Right lobe of liver (tissue), 4 donors: ENCODE results near the gene BRD8.

ENCODE experiments used
- POLR2A ChIP-seq: fragments of 450-650 bp; IDR thresholded peaks from one replicate; pipeline ENCODE4 v1.6.1; 2017; ENCODE audit warnings: antibody characterized with exemption, mild to moderate bottlenecking
- TF ChIP-seq, protein P1 (sequence below), 4 donors: fragments of 200-600 bp in 3 of 4; fragments of 450-650 bp in 1 of 4; IDR thresholded peaks; one replicate each; pipeline versions ENCODE4 v1.5.1 to v1.8.0; 2016 to 2022; ENCODE audit warnings: antibody characterized with exemption in 4 of 4, mild to moderate bottlenecking in 2 of 4
- donor health status: DM: no; HTN: no; CAD: no.
- donor health status: DM: no; HTN: no; CAD: no.
- donor health status: DM: no; HTN: yes; CAD: no.

- TF ChIP-seq, protein P1, sequence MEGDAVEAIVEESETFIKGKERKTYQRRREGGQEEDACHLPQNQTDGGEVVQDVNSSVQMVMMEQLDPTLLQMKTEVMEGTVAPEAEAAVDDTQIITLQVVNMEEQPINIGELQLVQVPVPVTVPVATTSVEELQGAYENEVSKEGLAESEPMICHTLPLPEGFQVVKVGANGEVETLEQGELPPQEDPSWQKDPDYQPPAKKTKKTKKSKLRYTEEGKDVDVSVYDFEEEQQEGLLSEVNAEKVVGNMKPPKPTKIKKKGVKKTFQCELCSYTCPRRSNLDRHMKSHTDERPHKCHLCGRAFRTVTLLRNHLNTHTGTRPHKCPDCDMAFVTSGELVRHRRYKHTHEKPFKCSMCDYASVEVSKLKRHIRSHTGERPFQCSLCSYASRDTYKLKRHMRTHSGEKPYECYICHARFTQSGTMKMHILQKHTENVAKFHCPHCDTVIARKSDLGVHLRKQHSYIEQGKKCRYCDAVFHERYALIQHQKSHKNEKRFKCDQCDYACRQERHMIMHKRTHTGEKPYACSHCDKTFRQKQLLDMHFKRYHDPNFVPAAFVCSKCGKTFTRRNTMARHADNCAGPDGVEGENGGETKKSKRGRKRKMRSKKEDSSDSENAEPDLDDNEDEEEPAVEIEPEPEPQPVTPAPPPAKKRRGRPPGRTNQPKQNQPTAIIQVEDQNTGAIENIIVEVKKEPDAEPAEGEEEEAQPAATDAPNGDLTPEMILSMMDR (IDR thresholded peaks at IDR 0.05), result no peak
- no peak for TF ChIP-seq POLR2A
Measured at GRCh38 chr5:138115254-138115653, 63.2 kb downstream of the BRD8 start.
